Kidney epithelial cell (primary cell): ENCODE results near the gene FAM219B. TPM values are rescaled to one million over a fixed set of nuclear protein-coding genes. Genes with fewer than 3 reads are reported as not detected.
A peak's percentile ranks its signal among the peaks of the same experiment; 100 is the strongest.

Experiments used
- DNase-seq: peaks from one replicate; pipeline ENCODE4 v3.0.0-alpha.2; 2010; ENCODE audit warnings: low read depth
- H3K27me3 ChIP-seq: 2 replicates; pipeline ENCODE4 v1.6.0; 2011; ENCODE audit warnings: low read length; ENCODE audit not compliant: control insufficient read depth, insufficient read depth
- H3K36me3 ChIP-seq: 2 replicates; pipeline ENCODE4 v1.5.1; 2011; ENCODE audit warnings: low read length; ENCODE audit not compliant: control insufficient read depth, insufficient read depth
- H3K4me3 ChIP-seq: 2 replicates; pipeline ENCODE4 v1.5.1; 2011; ENCODE audit warnings: low read depth, mild to moderate bottlenecking, control low read depth, low read length
- CTCF ChIP-seq: IDR thresholded peaks from 2 replicates; pipeline ENCODE4 v1.5.1; 2011; ENCODE audit warnings: mild to moderate bottlenecking, moderate library complexity, low read length, control low read depth, inconsistent platforms; ENCODE audit not compliant: insufficient read depth, poor library complexity, severe bottlenecking
- total RNA-seq: library from RNA; depleted of rRNA; stranded (reverse); fragments of >200 nt; gene quantifications from 2 replicates; pipeline ENCODE4 v1.2.3, GENCODE V29; 2015

Gene FAM219B
- 42.2 and 49.3 TPM in 2 replicates for total RNA-seq

- H3K27me3 ChIP-seq, result no peaks in the 10 kb centered on the region
- TF ChIP-seq CTCF, result no peak
- DNase-seq, result peak; percentile 43
- H3K36me3 ChIP-seq, result no peaks in the 10 kb centered on the region
- H3K4me3 ChIP-seq, result peak within 1 kb of the TSS; percentile 91
Measured at GRCh38 chr15:74906450-74907162, at the start of gene FAM219B. FAM219B (minus strand) TSS chr15:74906851; CDS start chr15:74906800, 51 bp downstream.

- TF ChIP-seq CTCF, result peak; percentile 43
- peak overlapping the region; percentile 45 for H3K4me3 ChIP-seq
- no peaks in the 10 kb centered on the region for H3K36me3 ChIP-seq
- H3K27me3 ChIP-seq, result peaks cover 13% of the 10 kb centered on the region
- DNase-seq, result no peak
Measured at GRCh38 chr15:74955796-74956647, 49.4 kb upstream of the FAM219B start.

- Histone ChIP-seq H3K27me3 (peaks cover 13% of the 10 kb centered on the region), H3K4me3 (no peak overlapping the region)
Measured at GRCh38 chr15:74955017-74955416, 48.4 kb upstream of the FAM219B start.

GRCh38 chr15:74954515-74954914 is 47.9 kb upstream of the FAM219B start:
- H3K36me3 ChIP-seq, result no peaks in the 10 kb centered on the region
- H3K27me3 ChIP-seq, result peaks cover 13% of the 10 kb centered on the region
- no peak for TF ChIP-seq CTCF
- H3K4me3 ChIP-seq, result no peak overlapping the region
- DNase-seq, result no peak

More at GRCh38 chr15:74955017-74955416, 48.4 kb upstream of the FAM219B start:
- no peaks in the 10 kb centered on the region for H3K36me3 ChIP-seq
- TF ChIP-seq CTCF, result no peak
- DNase-seq, result no peak

- no peak for DNase-seq
- no peaks in the 10 kb centered on the region for H3K36me3 ChIP-seq
- no peak for TF ChIP-seq CTCF
Measured at GRCh38 chr15:74951006-74951405, 44.4 kb upstream of the FAM219B start.

More at GRCh38 chr15:74951006-74951405, 44.4 kb upstream of the FAM219B start:
- H3K27me3 ChIP-seq, result peaks cover 2% of the 10 kb centered on the region
- H3K4me3 ChIP-seq, result no peak overlapping the region
